HG03432 (cell line): ENCODE results near the gene RNF220.

Experiments used
- ATAC-seq: cut with Tn5 transposase; IDR thresholded peaks from one replicate; pipeline ENCODE4 v1.9.1; 2021; ENCODE audit warnings: mild to moderate bottlenecking, moderate library complexity; ENCODE audit not compliant: unreplicated experiment

Gene RNF220

DNA sequence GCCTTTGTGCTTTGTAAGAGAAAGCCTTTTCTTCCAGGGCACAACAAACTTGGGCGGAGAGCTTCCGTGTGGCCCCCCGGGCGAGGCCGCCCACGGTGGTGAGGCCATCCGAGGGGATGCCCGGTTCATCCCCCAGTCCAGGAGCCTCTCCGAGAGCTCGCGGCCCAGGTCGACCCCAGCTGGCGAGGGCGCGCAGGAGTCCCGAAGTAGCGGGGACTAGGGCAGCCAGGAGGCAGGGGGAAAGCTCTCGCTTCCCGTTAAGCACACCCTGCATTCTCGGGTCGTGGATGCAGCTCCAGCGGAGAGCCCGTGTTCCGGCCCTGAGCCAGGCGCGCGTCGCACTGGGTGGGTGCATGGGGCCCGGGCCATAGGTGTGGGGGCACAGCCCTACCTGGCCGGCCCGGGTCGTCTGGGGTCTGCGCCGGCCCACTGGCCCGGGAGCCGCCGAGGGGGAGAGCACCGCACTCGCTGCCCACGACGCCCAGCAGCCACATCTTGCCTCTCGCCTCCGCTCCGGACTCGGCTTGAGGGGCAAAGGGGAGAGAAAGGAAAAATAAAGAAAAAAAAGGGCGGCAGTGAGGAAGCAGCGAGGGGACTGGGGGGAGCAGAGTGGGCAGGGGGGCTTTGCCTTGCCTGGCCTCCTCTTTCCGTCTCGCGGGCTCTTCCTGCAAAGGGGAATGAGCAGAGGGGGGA lies 1.8 kb downstream of the RNF220 start:
- no peak for ATAC-seq

DNA sequence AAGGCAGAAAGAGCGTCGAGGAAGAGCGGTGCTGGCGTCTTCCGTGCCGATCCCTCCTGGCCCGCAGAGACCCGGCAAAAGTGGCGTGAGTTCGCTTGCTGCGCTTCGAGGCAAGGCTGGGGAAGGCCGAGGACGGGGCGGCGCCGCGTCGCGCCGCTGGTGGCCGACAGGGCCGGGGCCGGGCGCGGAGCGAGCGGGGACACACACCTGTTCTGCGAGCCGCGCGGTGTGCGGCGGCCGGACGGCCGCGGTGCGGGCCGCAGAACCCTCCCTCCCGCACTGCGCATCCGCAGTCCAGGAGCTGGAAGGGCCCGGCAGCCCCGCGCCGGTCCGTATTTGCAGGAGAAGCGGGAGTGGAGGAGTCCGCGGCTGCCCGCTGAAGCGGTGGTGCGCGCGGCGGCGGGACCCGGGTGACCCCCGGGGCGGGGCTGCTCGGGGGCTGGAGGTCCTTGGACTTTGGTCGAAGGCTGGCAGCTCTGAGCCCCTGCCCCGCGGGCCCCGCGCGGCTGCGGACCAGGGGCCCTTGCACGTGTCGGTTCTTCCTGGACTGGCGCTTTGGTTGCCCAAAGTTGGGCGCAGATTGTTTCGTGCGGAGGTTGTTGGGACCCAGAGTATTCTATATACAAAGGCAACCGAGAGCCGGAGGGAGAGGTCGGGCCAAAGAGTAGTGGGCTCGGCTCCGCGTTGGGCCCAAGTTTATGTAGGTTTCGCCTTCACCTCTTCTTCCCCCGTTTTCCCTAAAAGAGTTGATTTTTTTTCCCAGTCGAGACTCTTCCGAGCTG lies 2.6 kb downstream of the RNF220 start:
- no peak for ATAC-seq

DNA sequence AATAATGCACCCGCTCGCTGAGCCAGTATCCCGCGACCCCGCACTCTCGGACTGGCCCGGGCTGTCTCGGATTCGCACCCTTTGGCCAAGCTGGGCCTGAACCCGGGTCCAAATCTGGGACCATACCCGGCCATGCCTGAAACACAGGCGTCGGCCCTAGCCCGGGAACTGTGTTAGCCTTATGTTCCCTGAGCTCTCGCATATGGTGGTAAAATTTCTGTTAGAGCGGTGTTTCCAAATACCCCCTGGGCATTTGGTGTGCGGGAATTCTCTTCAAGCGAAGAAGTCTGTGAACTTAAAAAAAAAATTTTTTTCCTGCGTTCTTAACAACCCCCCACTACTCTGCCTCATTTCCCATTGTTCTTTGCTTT lies 3.1 kb downstream of the RNF220 start:
- ATAC-seq: no peak

DNA sequence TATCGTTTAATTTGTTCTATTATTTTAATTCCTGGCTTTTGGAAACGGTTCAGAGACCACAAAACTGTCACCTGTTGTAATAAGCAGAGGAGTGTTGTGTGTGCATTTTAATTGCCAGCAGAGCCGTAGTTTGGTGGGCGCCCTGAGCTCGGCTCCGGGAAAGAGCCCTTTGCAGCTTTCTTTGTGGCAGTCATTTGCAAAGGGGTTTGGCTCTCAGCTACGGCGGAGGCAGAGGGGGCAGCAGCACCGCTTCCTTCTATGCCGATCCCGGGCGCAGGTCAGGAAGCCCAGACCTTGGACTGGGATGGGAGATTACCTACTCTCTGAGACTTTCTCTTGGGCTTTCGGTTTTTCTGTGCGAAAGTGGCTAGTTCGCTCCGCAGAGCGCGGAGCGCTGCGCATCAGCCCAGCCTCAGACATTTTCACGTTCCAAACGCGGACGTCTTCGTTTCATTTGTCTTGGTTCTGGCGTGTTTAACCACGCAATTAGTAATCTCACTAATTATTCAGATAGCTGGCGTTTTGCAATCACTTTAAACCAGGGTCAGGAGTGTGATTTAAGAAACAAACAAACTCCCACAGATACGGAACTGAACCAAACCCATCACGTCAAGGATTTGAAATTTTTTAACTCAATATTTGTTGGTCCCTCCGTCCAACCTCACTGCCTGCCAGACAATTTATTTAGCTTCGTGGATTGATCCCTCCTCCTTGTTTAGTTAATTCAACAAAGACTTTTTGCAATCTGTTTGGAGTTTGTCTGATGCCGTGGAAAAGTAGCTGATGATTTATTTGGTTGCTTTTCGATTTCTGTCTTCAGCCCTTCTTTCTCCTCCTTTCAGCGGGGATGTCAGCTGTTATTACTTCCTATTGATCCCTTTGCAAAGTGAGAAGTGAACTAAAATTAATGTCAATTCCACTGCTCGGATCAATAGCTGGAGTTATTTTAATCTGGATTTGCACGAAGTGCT lies 3.9 kb downstream of the RNF220 start:
- ATAC-seq: no peak

DNA sequence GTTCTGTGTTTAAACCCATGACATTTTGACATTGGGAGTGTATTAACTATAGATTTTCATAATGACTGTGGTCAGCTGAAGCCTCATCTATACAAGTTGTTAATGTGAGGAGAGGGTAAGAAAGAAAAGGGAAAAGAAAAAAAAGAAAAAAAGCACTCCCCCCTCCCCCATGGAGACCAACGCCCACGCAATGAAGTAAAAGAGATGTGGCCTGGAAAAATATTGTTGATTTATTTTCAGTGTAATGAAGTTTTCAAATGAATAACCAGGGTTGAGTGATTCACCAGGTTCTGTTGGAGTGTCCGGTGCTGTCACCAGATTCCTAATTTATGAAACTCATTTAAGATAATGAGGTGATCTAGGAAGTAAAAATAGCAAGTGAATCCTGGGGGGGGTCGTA lies 4.7 kb downstream of the RNF220 start:
- ATAC-seq: no peak

DNA sequence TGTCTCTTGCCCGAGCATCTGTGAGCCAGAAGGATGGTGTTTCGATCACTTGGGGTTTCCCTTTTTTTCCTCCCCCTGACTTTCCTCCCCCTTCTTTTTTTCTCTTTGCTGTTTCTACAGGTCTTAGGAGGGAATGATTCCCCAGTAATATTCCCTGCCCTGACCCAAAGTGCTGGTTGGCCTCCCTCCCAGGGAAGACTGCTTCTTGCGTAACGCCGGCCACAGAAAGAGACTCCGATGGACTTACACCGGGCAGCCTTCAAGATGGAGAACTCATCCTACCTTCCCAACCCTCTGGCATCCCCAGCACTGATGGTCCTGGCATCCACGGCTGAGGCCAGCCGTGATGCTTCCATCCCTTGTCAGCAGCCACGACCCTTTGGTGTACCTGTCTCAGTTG lies 6.8 kb downstream of the RNF220 start:
- no peak for ATAC-seq

DNA sequence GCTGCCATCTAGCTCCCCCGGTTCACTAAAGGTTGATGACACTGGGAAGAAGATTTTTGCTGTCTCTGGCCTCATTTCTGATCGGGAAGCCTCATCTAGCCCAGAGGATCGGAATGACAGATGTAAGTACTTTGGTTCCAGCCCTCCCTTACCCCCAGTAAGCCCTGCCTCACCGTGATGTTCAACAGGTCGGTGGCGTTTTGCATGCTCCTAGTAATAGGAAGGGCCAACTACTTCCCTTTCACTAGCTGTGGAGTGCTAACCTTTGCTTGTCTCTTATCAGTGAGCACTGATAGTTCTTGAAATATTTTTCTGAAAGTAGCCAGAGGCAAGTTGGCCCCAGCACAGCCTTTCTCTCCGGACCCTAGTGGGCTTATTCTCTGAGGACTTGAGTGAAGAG lies 7.5 kb downstream of the RNF220 start:
- no peak for ATAC-seq

DNA sequence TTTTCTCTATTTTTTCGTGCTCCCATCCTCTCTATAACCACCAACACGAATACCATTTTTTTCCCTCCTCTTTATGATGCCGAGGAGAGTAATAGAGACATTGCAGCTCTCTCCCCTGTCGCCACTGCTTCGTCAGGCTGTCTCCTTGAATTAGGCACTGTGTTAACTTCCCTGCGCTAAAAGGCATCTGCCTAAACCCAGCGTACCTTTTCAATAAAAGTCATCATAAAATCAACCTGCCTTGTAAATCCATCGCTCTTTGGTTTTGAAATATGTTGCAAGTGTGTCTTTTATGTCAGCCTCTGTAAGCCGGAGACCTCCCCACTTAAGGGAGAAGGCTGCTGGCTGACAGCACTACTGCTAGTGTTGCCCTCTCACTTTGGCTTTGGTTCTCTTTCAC lies 8.7 kb downstream of the RNF220 start:
- ATAC-seq: no peak

DNA sequence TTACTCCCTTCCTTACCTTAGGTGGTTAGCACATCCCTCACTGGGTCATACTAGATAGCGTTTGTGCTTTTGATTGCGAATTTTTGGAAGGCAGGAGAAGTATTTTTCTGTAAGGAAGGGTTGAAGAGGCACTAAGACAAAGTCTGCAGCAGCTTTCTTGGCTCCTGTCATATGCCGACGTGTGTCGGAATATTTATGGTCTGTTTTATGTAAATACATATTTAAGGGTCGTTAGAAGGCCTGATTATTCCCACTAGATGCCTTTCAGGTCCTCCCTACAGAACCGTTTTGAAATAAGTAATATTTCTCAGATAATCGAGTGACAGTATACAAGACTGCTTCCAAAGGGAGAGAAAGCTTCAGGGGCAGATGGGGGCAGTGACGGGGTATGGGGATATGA lies 10.0 kb downstream of the RNF220 start:
- ATAC-seq: no peak

DNA sequence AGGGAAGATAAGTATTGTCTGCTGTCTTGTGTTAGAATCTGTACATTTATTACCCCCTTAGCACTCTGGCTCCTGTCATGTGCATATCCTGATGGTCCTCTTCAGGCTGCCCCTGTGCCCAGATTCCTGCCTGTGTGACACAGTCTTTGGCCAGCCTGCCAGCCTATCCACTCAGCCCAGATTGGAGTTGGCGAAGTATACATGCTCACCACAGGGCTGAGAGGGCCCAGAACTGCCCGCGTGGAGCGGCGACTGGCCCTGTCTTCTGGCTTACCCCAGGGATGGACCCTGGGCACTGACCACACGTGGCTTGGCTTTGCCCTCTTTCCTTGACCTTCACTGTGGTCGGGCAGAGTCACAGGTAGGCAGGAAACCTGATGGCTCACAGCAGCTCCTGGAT lies 11.4 kb downstream of the RNF220 start:
- no peak for ATAC-seq

DNA sequence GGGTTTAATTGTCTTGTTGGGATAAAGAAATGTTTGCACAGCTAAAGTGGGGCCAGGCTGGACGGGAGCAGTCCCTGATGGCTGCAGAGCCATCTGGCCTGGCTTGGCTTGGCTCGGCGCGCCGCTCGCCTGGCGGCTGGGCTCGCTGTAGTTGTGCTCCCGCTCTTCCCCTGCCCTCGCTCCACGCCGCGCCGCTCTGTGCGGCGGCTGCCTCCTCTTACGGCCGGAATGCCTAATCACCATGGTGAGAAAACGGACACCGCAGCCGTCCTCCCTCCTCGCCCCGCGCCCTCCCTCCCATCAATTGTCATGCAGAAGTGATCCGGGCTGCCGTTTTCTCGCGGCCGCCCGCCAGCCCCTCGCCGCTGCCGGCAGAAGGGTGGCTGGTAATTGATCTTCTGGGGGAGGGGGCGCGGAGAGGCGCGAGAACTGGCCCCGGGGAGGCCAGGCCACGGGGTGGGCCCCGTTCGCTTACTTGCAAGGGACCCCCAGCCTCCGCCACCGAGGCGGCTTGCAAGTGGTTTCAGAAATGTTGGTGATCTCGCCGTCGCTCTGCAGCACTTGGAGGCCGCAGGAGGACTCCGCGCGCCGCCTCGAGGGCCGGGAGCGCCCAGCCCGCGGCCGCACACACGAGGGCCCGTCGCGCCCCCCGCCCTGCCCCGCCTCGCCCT lies 12.4 kb downstream of the RNF220 start:
- no peak for ATAC-seq

DNA sequence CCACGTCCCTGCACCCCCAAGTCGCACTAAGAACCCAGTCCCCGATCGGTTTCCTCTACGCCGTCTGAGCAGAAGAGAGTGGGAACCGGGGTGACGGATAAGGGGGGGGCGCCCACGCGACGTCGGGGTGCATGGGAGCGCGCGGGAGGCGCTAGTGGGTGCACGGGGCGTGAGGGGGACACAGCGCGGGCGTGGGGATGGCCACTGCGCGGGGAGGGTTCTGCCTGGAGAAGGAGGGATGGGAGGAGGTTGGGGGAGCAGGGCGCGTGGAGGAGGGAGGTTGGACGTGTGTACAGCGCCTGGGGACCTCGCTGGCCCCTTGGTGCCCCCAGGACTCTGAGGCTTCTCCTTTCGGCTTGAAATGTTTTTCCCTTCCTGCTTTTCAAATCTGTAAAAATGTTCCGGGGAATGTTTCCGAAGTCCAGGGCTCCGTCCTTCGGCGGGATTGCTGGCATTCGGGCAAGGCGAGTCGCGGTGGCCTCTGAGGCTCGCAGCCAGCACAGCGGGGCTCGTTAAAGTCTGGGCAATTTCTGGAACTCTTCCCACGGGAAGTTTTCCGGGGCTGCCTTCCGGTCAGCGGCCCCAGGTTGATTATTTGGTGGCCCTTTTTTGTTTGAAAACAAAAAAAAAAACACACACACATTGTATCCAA lies 13.1 kb downstream of the RNF220 start:
- no peak for ATAC-seq

DNA sequence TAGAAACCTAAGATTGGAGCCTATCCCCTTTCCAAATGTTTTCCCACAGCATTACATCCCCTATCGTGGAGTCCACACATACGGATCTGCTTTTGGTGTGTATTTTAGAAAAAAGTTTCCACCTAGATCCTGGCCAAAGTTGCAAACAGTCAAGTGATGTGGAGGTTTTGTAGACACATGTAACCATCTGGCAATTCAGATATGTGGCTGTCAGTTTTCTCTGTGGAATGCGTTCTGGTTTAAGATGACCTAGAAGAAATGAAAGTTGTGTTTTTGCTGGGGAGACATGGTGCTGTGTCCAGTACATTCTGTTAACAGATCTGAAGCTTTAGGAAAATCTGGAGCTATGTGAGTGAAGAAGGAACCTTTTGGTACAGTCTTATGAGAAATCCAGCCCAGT lies 14.8 kb downstream of the RNF220 start:
- no peak for ATAC-seq

DNA sequence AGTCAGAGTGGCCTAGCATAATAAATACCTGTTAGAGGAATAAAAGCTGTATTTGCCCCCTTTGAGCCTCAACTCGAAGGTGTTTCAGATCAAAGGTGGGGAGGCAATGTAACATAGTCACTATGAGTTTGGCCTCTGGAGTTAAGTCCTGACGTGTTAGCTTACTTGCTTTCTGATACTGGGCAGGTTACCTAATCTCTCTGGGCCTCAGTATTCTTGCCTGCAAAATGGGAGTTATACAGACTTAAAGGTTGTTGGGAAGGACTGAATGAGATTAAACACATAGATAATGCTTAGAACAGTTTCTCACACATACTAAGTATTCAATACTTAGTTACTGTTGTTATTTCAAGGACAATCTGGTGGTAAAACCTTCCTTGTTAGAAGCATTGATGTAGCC lies 15.5 kb downstream of the RNF220 start:
- ATAC-seq: no peak

DNA sequence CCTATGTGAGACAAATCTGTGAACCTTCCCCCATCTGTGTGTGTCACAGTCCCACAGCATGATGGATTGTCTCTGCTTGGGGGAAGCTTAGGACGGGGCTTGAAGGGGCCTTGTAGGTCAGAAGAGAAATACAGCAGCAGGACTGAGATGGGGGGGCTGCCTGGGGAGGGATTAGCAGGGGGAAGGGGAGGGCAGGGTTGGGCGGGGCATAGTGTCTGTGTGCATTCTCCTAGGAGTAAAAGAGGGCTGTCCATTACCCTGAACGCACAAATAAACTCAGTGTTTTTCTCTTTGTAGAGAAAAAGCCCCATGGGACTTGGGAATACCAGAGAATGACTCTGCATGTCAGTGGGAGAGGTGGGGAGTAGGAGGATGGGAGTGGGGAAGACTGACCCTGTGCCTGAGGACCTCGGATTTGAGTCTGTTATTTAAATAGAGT lies 16.4 kb downstream of the RNF220 start:
- ATAC-seq: no peak

DNA sequence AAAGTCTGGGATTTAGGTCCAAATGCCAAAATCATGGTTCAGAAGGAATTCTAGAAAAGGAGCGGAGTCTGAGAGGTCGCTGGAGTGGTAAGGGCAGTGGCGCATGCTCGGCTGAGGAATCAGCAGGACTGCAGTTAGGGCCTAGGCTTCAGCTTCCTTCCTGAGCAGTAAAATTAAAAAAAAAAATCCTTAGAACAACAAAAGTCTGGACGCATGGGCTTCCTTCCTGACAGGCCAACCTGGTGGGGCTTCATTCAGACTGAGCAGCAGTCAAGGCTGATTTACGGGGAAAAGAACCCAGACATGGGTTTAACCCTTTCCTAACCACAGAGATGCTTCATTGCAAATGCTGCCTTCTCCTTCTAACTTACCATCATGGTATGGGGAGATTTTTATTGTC lies 17.1 kb downstream of the RNF220 start:
- ATAC-seq: no peak

DNA sequence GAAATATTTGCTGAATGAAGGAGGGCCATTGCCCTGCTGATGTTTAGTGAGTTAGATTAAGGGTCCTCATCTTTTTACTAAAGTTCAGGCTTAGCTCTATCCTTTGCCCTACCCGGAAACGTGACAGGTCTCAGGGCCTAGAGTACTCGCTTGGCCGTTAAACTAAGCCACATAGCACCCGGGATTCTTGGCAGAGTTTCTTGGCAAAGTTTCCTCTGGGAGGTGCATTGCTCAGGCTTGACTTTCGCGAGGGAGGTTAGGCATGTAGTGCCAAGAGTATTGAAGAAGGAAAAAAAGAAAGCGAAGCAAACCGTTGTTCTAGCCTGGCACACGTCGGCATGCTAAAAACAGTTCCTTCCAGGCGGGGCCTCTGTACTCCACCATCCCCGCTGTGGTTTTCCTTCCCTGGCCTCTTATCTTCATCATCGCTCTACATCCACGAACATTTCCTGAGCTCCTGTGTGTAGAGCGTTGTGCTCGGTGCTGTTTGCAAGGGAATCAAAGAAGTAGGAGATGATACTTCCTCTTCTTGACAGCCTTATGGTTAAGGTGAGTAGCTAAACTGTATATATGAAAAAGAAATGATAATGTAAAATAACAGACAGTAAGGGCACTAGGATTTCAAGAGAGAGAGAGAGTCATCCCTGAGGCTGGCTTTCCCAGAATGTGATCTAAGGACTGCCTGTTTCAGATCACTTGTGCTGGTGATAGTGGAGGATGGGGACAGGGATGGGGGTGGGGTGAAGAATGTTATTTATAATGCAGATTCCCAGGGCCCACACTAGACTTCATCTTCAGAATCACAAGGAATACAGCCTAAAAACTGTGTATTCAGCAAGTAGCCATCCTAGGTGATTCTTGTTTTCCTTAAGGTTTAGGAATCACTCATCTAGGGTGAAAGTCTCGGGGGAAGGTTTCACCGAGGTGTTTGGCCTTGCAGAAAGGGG lies 18.8 kb downstream of the RNF220 start:
- no peak for ATAC-seq

DNA sequence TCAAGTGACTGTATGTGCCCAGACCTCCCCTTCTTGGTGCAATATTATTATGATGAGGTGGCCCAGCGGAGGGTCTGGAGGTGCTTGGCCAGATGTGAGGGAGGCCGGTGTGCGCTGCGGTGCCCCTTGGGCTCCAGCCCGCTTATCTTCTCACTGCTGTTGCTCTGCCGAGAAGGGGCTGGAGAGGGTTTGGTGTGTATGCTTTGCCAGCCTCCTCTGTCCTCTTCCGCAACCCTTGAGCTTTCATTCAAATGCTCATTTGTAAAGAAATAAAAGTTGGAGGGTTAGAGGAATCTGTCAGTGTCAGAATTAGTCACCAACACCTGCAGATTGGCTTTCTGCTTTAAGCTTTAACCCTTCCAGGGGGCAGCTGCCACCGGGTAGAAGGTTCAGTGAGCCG lies 19.7 kb downstream of the RNF220 start:
- ATAC-seq: no peak

DNA sequence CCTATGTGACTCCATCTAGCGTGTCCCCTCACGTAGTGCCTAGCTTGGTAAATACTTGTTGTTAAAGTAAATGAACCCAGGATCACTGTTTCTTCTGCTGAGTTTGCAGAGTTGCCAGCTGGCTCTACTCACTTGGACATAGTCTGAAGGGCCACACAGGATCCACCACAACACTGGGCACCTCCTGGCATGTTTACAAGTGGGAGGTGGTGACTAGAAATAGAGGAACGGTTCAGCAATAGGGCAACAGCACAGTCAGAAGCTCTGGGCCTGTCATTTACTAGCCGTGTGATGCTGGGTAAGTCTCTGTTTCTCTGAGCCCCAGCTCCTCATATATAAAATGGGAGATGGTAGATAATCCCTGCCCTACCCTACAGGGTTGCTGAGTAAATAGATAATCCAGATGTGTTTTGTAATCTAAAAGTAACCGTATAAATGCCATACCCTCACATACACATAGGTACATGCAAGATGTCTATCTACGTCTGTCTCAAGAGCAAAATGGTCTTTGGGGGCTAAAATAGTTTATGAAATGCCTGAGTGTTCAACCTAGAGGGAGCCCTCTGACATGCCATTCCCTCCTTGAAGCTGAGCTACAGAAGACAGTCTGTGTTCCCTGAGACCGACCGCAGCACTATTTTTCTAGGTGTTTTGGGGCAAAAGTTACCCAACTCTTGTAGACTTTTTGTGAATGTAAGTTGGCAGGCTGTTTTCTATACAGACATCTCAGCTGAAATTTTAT lies 20.5 kb downstream of the RNF220 start:
- ATAC-seq: no peak
